Activated T-helper 1 cell treated with anti-CD3 and anti-CD28 coated beads, Interleukin-2, amount 50 U/mL, for 16 hours (primary cell): ENCODE data around the gene ARF1.

Experiments
- DNase-seq, 2 donors: peaks; one replicate each; pipeline ENCODE4 v3.0.0-alpha.2; 2020; ENCODE audit warnings: low read depth in 1 of 2, low spot score in 1 of 2

The ARF1 gene

GRCh38 chr1:228070173-228070572 is 12.3 kb upstream of the ARF1 start:
- no peak for DNase-seq

GRCh38 chr1:228070851-228071250 is 11.7 kb upstream of the ARF1 start:
- DNase-seq: no peak

- no peak for DNase-seq
These were observed 10.5 kb upstream of the ARF1 start for GRCh38 chr1:228071839-228072657.

GRCh38 chr1:228072658-228073043 is 9.9 kb upstream of the ARF1 start:
- no peak for DNase-seq

GRCh38 chr1:228073061-228073856 is 9.2 kb upstream of the ARF1 start:
- DNase-seq: no peak

- no peak for DNase-seq
These were observed 8.5 kb upstream of the ARF1 start for GRCh38 chr1:228073857-228074545.

GRCh38 chr1:228074954-228075730 is 7.4 kb upstream of the ARF1 start:
- DNase-seq: no peak

- no peak for DNase-seq
These were observed 6.7 kb upstream of the ARF1 start for GRCh38 chr1:228075801-228076271.

- DNase-seq: no peak
These were observed 5.6 kb upstream of the ARF1 start for GRCh38 chr1:228076796-228077430.

- DNase-seq: no peak
These were observed 4.8 kb upstream of the ARF1 start for GRCh38 chr1:228077565-228078330.

GRCh38 chr1:228079013-228079412 is 3.5 kb upstream of the ARF1 start:
- DNase-seq: no peak

GRCh38 chr1:228079601-228080263 is 2.8 kb upstream of the ARF1 start:
- DNase-seq: no peak

- no peak for DNase-seq
These were observed 1.4 kb upstream of the ARF1 start for GRCh38 chr1:228081144-228081543.

- no peak for DNase-seq
These were observed 812 bp upstream of the ARF1 start for GRCh38 chr1:228081578-228082213.

GRCh38 chr1:228082918-228083870 is 686 bp downstream of the ARF1 start:
- peak in 1 of 2 donors; percentile 21 for DNase-seq

- DNase-seq: no peak
These were observed 1.4 kb downstream of the ARF1 start for GRCh38 chr1:228083871-228084278.

- DNase-seq: no peak
These were observed 1.8 kb downstream of the ARF1 start for GRCh38 chr1:228084325-228084724.

GRCh38 chr1:228084797-228085196 is 2.3 kb downstream of the ARF1 start:
- DNase-seq: no peak
